NT2/D1 (cell line): Measurements from ENCODE around the gene CDH9.

Source experiments
- DNase-seq: peaks from one replicate; pipeline ENCODE4 v3.0.0-alpha.2; 2011; ENCODE audit warnings: low read depth, low spot score
- H3K27me3 ChIP-seq: 2 replicates; pipeline ENCODE4 v1.6.0; 2011; ENCODE audit warnings: mild to moderate bottlenecking; ENCODE audit not compliant: insufficient read length, insufficient read depth
- H3K36me3 ChIP-seq: 2 replicates; pipeline ENCODE4 v1.6.1; 2011; ENCODE audit warnings: mild to moderate bottlenecking, low read length, mixed read lengths; ENCODE audit not compliant: insufficient read depth, insufficient read length
- H3K4me1 ChIP-seq: 2 replicates; pipeline ENCODE4 v1.5.1; 2011; ENCODE audit not compliant: insufficient read depth, insufficient read length
- H3K4me3 ChIP-seq: 2 replicates; pipeline ENCODE4 v1.5.1; 2011; ENCODE audit warnings: low read depth; ENCODE audit not compliant: insufficient read length
- H3K9ac ChIP-seq: 2 replicates; pipeline ENCODE4 v1.6.0; 2011; ENCODE audit warnings: low read depth; ENCODE audit not compliant: insufficient read length
- H3K9me3 ChIP-seq: 2 replicates; pipeline ENCODE4 v1.5.1; 2011; ENCODE audit warnings: mild to moderate bottlenecking, low read length; ENCODE audit not compliant: insufficient read depth
- SUZ12 ChIP-seq: IDR thresholded peaks from 2 replicates; pipeline ENCODE4 v1.6.1; 2011; ENCODE audit not compliant: insufficient read length, insufficient read depth; ENCODE audit errors: extremely low read depth
- YY1 ChIP-seq: IDR thresholded peaks from 2 replicates; pipeline ENCODE4 v1.6.1; 2011; ENCODE audit not compliant: insufficient read length, insufficient read depth
- ZNF274 ChIP-seq: IDR thresholded peaks from 2 replicates; pipeline ENCODE4 v1.6.1; 2011; ENCODE audit warnings: mild to moderate bottlenecking, low read depth, low read length

The CDH9 gene

GRCh38 chr5:26948921-26949320 lies 89.5 kb downstream of the CDH9 start:
- Histone ChIP-seq H3K9ac (no peak overlapping the region), H3K27me3 (no peaks in the 10 kb centered on the region), H3K4me3 (no peak overlapping the region), H3K36me3 (no peaks in the 10 kb centered on the region), H3K9me3 (no peaks in the 10 kb centered on the region), H3K4me1 (no peaks in the 10 kb centered on the region)
- no peak for DNase-seq
- TF ChIP-seq YY1 (no peak), ZNF274 (no peak), SUZ12 (no peak)

DNA sequence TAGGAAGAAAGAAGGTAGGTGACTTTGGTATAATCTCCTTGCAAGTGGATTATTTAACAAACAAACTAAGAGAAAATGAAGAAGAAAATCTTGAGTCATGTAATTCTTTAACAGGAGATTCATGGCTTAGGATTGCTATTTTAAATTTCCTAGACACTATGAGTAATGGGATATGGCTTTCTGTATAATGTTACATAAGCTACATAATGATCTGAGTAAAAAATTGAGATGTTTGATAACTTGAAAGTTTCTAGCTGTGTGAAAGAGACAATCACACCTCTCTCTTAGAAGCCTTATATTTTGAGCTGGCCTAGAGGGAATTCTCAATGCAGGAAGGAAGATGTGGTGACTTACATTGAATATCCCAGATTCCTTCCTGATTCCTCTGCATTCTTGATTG lies 92.5 kb downstream of the CDH9 start:
- DNase-seq: no peak
- no peaks in the 10 kb centered on the region for H3K9me3 ChIP-seq
- no peaks in the 10 kb centered on the region for H3K4me1 ChIP-seq
- H3K27me3 ChIP-seq: no peaks in the 10 kb centered on the region
- no peak for TF ChIP-seq SUZ12
- no peak for TF ChIP-seq YY1
- no peak for TF ChIP-seq ZNF274
- H3K9ac ChIP-seq: no peak overlapping the region
- H3K4me3 ChIP-seq: no peak overlapping the region
- no peaks in the 10 kb centered on the region for H3K36me3 ChIP-seq

GRCh38 chr5:26942481-26942880 lies 95.9 kb downstream of the CDH9 start:
- H3K4me1 ChIP-seq: no peaks in the 10 kb centered on the region
- no peak for DNase-seq
- H3K27me3 ChIP-seq: no peaks in the 10 kb centered on the region
- H3K36me3 ChIP-seq: no peaks in the 10 kb centered on the region
- TF ChIP-seq ZNF274 (no peak), YY1 (no peak)
- H3K9me3 ChIP-seq: no peaks in the 10 kb centered on the region
- H3K9ac ChIP-seq: no peak overlapping the region
- H3K4me3 ChIP-seq: no peak overlapping the region

DNA sequence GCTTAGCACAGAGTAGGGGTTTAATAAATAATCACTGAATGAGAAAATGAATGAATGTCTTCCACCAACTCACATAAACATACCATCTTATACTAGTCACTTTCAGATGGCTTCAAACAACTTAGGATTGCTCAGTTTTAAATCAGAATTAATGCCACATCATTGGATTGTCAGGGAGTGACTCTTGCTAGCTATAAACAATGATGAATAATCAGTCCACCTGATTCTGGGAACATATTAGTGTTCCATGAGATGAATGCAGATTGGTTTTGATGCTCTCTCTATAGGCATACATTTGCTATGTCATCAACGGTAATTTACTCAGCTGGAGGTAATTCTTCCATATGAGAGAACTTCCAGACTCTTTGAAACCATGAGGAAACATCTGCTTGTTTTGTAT lies 97.4 kb downstream of the CDH9 start:
- no peak overlapping the region for H3K4me3 ChIP-seq
- no peak overlapping the region for H3K9ac ChIP-seq
- TF ChIP-seq SUZ12 (no peak), YY1 (no peak), ZNF274 (no peak)
- no peaks in the 10 kb centered on the region for H3K36me3 ChIP-seq
- no peak for DNase-seq
- no peaks in the 10 kb centered on the region for H3K9me3 ChIP-seq
- H3K27me3 ChIP-seq: no peaks in the 10 kb centered on the region
- H3K4me1 ChIP-seq: no peaks in the 10 kb centered on the region

GRCh38 chr5:26932238-26932637 lies 106.1 kb downstream of the CDH9 start:
- Histone ChIP-seq H3K4me1 (no peaks in the 10 kb centered on the region), H3K9me3 (no peaks in the 10 kb centered on the region), H3K9ac (no peak overlapping the region), H3K27me3 (no peaks in the 10 kb centered on the region), H3K4me3 (no peak overlapping the region), H3K36me3 (no peaks in the 10 kb centered on the region)
- TF ChIP-seq SUZ12 (no peak), ZNF274 (no peak)
- no peak for DNase-seq

DNA sequence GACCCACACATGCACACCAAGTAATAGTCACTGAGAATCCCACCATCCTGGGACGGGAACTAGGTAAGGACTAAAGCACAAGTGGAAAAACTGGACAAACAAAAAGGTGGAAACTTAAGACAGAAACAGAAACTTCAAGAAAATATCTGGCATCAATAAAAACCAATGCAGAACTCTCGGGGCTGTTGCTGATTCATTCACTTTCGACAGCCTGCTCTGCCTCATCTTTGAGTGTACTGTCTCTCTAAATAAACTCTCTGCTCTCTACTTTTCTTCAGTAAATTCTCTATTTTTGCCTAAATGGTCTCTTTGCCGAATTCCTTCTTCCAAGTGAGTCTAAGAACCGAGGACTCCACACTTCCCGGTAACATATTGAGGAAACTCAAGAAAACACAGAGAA lies 116.9 kb downstream of the CDH9 start:
- Histone ChIP-seq H3K4me1 (no peaks in the 10 kb centered on the region), H3K4me3 (no peak overlapping the region), H3K9me3 (no peaks in the 10 kb centered on the region), H3K9ac (no peak overlapping the region), H3K36me3 (no peaks in the 10 kb centered on the region), H3K27me3 (no peaks in the 10 kb centered on the region)
- TF ChIP-seq SUZ12: no peak
- TF ChIP-seq YY1: no peak
- TF ChIP-seq ZNF274: no peak
- no peak for DNase-seq

DNA sequence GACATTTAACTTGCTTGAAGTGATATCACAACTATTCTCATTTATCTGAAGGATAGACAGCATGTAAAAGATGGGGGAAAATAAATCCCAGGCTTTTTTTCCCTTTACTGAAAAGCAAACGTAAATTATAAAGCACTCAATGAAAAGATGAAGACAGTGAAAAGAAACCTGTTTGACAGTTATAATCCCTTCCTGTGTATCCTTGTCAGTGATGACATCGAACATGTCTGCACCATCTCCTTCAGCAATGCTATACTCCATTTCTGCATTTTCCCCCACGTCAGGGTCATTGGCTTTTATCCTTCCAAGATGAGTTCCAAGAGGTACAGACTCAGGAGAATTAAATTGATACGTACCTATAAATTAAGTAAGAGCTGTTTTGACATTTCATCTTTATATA lies 134.9 kb downstream of the CDH9 start:
- Histone ChIP-seq H3K4me1 (no peaks in the 10 kb centered on the region), H3K4me3 (no peak overlapping the region), H3K9ac (no peak overlapping the region), H3K9me3 (no peaks in the 10 kb centered on the region), H3K36me3 (no peaks in the 10 kb centered on the region), H3K27me3 (no peaks in the 10 kb centered on the region)
- no peak for TF ChIP-seq YY1
- no peak for TF ChIP-seq ZNF274
- TF ChIP-seq SUZ12: no peak
- no peak for DNase-seq

DNA sequence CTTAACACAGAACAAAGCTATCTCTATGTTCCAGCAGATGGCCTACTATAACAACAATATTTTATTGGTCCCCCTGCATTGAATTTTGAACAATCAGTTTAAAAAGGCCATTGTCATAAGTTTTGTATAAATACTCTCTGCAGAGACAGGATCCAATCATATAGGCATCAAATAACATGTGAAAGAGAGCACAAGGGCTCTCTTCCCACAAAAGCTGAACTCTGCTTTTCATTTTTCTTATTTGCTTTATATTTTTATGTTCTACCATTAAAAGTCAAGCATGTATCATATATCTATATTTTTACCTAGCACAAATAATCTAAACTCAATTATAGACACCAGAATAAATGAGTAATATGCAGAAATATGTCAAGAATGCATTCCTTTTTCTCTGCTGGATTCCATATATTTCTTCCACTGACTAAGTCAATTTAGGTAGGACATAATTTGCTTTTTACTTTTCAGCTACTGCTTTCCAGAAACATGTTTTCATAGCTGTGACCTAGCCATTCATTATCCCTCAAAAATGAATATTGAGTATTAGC lies 143.6 kb downstream of the CDH9 start:
- Histone ChIP-seq H3K4me3 (no peak overlapping the region), H3K9me3 (no peaks in the 10 kb centered on the region), H3K27me3 (no peaks in the 10 kb centered on the region), H3K36me3 (no peaks in the 10 kb centered on the region), H3K4me1 (no peaks in the 10 kb centered on the region), H3K9ac (no peak overlapping the region)
- no peak for DNase-seq
- TF ChIP-seq ZNF274 (no peak), YY1 (no peak), SUZ12 (no peak)
